ENCODE results near the gene TIE1.

Gene TIE1

DNA sequence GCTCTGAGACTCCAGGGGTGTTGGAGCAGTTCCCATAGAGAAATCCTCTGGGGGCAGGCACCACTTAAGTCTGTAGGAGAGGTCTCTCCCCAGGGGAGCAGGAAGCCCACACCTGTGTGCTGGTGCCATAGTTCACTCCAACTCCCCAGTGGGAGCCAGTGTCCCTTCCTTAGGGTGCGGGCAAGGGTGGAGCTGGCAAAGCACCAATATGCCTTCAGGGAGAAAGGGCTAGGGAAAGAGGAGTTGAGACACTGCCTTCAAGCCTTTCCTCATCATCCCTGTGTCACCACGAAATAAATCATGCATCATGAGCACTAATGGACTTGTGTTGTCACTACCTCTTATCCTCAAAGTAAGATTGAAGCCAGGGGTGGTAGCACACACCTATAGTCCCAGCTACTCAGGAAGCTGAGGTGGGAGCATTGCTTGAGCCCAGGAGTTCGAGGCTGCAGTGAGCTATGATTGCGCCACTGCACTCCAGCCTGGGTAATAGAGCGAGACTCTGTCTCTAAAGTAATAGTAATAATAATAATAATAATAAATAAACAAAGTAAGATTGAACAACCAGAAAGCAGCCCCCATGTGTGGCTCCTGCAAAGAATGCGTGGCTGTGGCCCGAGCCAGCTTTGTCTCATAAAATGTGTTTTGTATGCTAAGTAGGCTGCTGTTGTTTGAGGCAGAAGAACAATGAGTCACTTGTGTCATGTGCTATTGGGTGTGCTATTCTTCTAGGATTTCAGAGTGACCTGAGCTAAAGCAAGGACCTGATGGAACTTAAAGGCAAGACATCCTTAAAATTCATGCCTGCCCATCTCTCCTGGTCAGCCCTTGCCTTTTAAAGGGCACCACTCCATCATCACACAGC, 6.7 kb upstream of the TIE1 start:
- no peak for DNase-seq (ENCODE audit: low spot score)

DNA sequence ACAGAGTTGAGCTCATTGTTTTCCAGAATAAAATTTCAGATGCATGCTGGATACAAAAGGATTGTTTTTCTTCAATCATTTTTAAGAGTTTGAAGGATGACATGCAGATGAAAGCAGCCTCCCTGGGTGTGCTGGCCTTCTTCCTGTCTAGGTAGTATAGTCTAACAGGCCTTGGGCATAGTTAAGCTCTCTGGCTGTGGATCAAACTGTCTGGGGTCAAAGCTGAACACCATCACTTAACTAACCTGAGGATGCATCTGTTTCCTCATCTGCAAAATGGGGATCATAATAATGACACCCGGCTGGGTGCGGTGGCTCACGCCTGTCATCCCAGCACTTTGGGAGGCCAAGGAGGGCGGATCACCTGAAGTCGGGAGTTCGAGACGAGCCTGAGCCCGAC, 6.0 kb upstream of the TIE1 start:
- no peak for DNase-seq (ENCODE audit: low spot score)

DNA sequence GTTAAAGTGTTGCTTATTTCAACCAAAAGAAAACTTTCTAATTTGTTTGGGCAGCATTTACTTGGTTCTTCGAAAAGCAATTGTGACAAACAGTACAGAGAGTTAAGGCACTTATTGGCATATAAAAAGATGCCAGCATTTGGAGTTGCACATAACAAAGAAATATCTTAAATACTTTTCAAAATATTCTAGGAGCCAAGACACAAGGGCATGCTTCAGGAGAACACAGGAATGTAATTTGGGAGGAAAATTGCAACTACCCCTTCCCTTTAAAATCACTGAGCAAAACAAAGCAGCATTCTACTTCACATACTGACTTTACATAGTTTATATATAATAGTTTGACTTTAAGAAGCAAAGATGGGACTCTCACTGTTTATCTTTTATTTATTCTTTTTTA, 4.6 kb upstream of the TIE1 start:
- no peak for DNase-seq (ENCODE audit: low spot score)

DNA sequence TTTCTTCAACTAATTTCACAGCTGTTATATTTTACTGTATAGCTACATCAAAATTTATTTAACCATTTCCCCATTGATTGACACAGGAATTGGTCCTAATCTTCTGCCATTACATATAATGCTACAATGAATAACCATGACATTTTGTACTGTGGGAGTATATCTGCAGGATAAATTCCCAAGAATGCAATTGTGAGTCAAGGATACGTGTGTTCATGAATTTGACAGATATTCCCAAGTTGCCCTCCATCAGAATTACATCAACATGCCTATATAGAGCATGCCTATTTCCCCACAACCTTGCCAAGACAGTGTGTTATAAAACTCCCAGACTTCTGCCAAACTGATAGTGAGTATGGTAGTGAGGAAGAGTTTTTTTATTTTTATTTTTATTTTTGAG, 2.7 kb upstream of the TIE1 start:
- DNase-seq (ENCODE audit: low spot score), result no peak

- no peak for DNase-seq (ENCODE audit: low spot score)
Measured at GRCh38 chr1:43299101-43299500, 1.7 kb upstream of the TIE1 start.

GRCh38 chr1:43302201-43302600, 1.4 kb downstream of the TIE1 start:
- no peak for DNase-seq (ENCODE audit: low spot score)

- no peak for DNase-seq (ENCODE audit: low spot score)
Measured at GRCh38 chr1:43302721-43303470, 2.1 kb downstream of the TIE1 start.

DNA sequence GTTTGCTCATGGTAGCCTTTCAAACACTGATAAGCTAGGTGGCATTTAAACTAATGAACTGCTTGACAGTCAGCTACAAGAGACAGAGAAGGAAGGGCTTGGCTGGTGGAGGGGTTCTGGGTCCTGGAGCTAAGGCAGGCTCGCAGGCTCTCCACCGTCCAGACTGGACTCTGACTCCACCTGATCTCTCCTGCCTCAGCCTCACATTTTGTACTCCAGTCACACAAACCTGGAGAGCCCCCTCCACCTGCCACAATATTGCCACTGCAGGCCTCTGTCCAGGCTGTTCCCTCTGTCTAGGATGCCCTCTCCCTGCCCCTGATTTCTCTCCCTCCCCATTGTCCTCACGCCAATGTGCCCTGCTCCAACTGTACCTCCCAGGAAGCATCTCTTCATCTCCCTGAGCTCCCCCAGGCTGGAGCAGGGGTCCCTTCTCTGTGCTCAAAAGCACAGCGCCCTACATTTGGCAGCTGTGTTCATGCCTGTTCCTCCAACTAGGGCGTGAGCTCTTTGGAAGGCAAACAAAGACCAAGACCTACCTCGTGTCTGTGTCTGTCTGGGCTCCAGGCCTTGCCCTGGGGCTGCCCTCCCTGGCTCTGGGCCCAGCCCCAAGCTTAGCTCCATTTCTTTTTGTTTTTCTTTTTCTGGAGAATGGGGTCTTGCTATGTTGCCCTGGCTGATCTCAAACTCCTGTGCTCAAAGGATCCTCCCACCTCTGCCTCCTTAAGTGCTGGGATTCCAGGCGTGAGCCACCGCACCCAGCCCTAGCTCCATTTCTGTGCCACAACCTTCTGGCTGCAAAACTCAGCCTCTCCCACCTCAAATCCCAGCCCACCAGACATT, 2.9 kb downstream of the TIE1 start:
- no peak for DNase-seq (ENCODE audit: low spot score)

DNA sequence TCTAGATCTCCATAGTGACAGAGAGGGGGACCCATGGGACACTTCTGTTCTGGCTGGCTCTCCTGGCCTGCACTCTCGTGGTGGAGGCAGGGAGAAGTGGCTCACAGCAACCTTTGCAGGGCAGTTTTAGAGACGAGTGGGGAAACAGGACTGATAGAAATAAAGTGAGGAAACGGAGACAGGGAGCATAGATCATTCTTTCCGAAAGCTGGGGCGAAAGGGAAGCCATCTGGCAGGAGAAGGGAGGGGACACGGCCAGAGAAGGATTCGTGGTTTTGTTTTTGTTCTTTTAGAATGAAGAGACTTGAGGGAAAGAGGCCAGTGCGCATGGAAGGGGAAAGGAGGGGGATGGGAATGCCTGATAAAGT, 3.5 kb downstream of the TIE1 start:
- DNase-seq (ENCODE audit: low spot score), result no peak

GRCh38 chr1:43304771-43305300, 4.1 kb downstream of the TIE1 start:
- DNase-seq (ENCODE audit: low spot score), result no peak

DNA sequence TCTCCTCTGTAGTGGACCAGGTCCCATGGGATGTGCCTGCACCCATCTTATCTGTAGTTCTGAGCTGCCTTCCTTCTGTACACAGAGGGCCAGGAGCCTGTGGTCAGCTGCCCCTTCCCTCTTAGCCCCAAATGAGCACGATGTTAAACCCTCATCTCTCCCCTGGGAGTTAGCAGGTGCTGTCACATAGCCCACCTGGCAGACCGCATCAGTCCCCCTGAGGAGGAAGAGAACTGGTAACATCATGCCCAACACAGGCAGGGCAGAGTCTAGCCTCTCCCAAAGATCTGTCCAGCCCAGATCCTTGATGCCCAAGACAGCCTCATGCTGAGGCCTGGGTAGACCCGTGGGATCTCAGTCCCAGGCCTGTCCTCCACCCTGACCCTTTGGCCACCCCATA, 4.7 kb downstream of the TIE1 start:
- no peak for DNase-seq (ENCODE audit: low spot score)

DNA sequence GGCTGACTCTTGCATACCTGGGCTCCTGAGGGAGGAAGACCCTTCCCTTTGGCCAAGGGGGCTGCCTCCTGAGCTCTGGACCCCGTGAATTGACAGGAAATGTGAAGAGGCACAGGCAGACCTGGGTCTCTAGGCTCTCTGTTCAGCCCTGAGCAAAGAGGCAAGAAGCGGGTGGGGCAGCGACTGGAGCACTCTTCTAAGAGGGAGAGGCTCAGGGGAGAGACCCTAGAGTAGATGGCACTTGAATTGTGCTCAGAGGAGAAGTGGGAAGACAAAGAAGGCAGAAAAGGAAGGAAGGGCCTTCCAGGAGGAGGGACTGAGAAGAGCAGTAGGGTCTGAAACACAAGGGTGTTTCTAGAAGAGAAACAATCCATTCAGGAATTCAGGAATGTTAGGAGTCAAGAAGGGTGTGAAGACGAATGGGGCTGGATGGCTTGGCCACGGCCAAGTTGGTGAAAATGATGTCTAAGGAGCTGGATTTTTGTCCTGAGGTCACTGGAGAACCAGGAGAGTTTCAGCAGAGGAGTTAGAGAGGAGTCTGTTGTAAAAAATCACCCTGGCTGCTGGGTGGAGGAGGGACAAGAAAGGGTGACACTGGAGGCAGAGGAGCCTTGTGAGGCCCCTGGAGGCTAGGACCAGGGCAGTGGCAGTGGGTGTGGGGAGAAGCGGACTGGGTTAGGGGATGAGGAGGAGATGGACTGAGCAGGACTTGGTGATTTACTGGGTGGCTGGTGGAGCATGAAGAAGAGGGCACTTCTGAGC, 5.3 kb downstream of the TIE1 start:
- no peak for DNase-seq (ENCODE audit: low spot score)

DNA sequence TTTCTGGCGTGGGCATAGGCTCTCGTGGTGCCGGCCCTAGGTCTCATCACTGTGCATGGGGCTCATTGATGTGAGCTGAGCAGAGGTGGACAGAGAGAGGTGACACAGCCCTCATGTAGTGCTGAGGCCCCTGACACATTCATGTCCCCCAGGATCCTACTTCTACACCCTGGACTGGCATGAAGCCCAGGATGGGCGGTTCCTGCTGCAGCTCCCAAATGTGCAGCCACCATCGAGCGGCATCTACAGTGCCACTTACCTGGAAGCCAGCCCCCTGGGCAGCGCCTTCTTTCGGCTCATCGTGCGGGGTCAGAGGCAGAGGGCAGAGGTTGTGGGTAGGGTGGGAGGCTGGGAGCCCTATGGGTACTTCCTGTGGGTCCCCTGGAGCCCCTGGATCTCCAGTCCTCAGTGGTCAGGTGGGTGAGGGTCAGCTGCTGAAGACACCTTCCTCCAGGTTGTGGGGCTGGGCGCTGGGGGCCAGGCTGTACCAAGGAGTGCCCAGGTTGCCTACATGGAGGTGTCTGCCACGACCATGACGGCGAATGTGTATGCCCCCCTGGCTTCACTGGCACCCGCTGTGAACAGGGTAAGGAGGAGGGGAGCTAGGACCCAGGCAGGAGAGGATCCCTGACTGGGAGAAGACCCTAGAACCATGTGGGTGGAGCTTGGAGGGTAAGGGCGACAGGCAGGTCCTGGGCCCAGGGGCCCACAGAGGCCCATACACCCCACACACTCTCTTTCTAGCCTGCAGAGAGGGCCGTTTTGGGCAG, 6.1 kb downstream of the TIE1 start:
- no peak for DNase-seq (ENCODE audit: low spot score)

DNA sequence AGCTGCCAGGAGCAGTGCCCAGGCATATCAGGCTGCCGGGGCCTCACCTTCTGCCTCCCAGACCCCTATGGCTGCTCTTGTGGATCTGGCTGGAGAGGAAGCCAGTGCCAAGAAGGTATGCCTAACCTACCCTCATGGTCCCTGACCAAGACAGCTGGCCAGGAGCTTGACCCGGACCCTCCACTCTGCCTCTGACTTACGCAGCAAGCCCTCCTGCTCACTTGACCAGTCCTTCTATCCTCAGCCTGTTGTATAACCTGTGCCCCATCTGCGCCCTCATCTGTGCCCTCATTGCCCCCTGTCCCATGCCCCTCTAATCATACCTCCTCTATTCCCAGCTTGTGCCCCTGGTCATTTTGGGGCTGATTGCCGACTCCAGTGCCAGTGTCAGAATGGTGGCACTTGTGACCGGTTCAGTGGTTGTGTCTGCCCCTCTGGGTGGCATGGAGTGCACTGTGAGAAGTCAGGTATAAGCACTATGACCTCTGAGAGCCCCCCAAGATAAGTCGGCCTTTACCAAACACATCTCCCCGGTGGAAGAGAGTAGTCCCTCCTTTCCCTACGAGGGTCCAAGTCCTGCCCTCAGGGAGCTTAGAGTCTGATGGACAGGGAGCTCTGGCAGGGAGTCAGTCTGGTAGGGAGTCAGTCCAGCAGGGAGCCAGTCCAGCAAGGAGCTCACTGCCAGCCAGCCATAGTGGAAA, 6.8 kb downstream of the TIE1 start:
- DNase-seq (ENCODE audit: low spot score), result no peak

- no peak for DNase-seq (ENCODE audit: low spot score)
Measured at GRCh38 chr1:43308635-43309404, 8.0 kb downstream of the TIE1 start.

DNA sequence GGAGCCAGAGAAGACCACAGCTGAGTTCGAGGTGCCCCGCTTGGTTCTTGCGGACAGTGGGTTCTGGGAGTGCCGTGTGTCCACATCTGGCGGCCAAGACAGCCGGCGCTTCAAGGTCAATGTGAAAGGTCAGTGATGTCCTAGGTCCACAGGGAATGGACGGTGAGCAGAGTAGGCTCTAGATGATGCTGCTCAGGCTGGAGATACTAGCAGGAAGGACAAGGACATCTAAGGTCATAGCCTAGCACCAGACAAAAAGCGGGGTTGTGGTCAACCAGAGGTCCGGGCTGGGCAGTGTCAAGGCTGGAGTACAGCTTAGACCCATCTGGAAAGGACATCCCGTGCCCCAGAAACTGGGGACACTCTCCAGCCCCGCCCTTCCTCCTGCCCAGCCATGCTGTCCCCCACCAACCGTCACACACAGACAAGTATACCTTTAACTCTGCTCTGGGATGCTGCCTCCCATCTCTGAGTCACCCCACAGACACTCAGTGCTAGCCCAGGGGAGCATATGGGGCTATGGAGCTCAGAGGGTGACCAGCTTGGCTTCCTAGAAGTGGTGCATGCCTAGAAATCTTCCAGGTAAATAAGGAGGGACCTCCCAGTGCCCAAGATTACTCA, 8.7 kb downstream of the TIE1 start:
- DNase-seq (ENCODE audit: low spot score), result no peak

DNA sequence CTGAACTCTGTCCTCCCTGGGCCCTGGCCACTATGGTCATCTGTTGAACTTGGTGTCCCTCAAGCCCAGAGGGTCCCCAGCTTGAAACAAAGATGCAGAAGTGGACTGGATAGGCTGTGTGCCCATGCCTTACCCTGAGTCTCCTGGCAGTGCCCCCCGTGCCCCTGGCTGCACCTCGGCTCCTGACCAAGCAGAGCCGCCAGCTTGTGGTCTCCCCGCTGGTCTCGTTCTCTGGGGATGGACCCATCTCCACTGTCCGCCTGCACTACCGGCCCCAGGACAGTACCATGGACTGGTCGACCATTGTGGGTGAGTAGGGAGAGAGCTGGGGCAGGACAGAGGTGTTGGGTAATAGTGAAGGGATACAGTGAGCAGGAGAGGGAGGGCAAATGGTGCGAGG, 10.7 kb downstream of the TIE1 start:
- DNase-seq (ENCODE audit: low spot score), result no peak

GRCh38 chr1:43312212-43312623, 11.4 kb downstream of the TIE1 start:
- DNase-seq (ENCODE audit: low spot score), result no peak
